DMS53 treated with DMSO at 0.1 percent for 48 hours (cell line): ENCODE data around the gene EMC9.

Experiments used
- DNase-seq: peaks from one replicate; lab custom pipeline; 2025; ENCODE audit not compliant: unreplicated experiment; lab: John Stamatoyannopoulos, UW

The EMC9 gene

GRCh38 chr14:24132061-24132685 is 9.2 kb downstream of the EMC9 start:
- DNase-seq, result peak; percentile 36

GRCh38 chr14:24131549-24131966 is 9.8 kb downstream of the EMC9 start:
- DNase-seq, result no peak

- no peak for DNase-seq
Observed at GRCh38 chr14:24130717-24131548, 10.5 kb downstream of the EMC9 start.

GRCh38 chr14:24130380-24130716 is 11.0 kb downstream of the EMC9 start, which contains the start of gene FITM1:
Gene FITM1, plus strand, starts transcription at chr14:24130659. Its CDS starts 905 bp downstream, at chr14:24131564.
- DNase-seq, result no peak

- DNase-seq, result no peak
Observed at GRCh38 chr14:24129410-24129998, 11.9 kb downstream of the EMC9 start.

GRCh38 chr14:24127673-24128072 is 13.7 kb downstream of the EMC9 start:
- DNase-seq, result no peak

GRCh38 chr14:24126939-24127338 is 14.5 kb downstream of the EMC9 start:
- no peak for DNase-seq

- DNase-seq, result no peak
Observed at GRCh38 chr14:24123424-24124417, 17.7 kb downstream of the EMC9 start.

- no peak for DNase-seq
Observed at GRCh38 chr14:24122898-24123297, 18.5 kb downstream of the EMC9 start.

- DNase-seq, result no peak
Observed at GRCh38 chr14:24122416-24122815, 19.0 kb downstream of the EMC9 start.

GRCh38 chr14:24121210-24121609 is 20.2 kb downstream of the EMC9 start:
- no peak for DNase-seq

GRCh38 chr14:24119691-24120090 is 21.7 kb downstream of the EMC9 start:
- DNase-seq, result no peak

GRCh38 chr14:24117179-24117578 is 24.2 kb downstream of the EMC9 start:
- DNase-seq, result no peak

- DNase-seq, result no peak
Observed at GRCh38 chr14:24116128-24116814, 25.1 kb downstream of the EMC9 start.

GRCh38 chr14:24115422-24116127 is 25.8 kb downstream of the EMC9 start:
- no peak for DNase-seq

GRCh38 chr14:24114532-24115421 is 26.6 kb downstream of the EMC9 start, which contains the start of the genes DCAF11 and NRL:
Gene DCAF11, plus strand, starts transcription at chr14:24114777. Its CDS starts 818 bp downstream, at chr14:24115595.
Gene NRL, minus strand, starts transcription at chr14:24114949. Its CDS starts 32,101 bp downstream, at chr14:24082848.
- peak; percentile 96 for DNase-seq

GRCh38 chr14:24113801-24114531 is 27.4 kb downstream of the EMC9 start:
- DNase-seq, result peak; percentile 73

GRCh38 chr14:24113379-24113800 is 28.0 kb downstream of the EMC9 start:
- no peak for DNase-seq
